Measurements from ENCODE around the gene ARVCF.
A peak's percentile ranks its signal among the peaks of the same experiment; 100 is the strongest.

The ARVCF gene

DNA sequence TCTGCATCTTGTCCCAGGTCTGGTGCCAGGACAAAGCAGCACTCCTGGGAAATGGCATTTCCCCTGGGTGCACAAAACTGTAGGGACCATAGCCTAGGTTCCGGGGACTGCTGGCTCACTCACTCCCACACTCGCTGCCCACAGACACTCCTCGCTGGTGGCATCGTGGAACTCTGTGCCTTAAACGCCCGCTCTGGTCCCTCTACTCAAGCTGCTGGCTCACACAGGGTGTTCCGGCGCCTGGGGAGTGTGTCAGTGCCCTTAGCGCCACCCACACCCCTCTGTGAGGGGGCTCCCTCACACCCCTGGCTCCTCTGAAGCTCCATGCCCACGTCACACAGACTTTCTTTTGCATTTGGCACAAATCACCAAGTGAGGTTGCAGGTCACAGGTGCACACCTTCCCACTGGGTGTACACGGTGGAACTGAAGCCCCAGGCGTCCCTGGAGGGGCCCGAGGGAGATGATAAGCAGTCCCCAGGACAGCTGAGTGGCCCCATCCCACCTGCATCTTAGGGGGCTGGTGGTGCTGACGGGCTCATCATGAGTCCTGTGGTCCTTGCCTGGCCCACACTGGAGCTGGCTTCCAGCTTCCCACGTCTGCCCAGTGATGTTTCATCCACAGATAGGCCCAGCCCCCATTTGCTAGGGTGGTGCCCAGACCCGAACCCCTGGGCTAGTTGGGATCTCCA, 40.2 kb upstream of the ARVCF start:
- Histone ChIP-seq H3K27ac (ENCODE audit: extremely low read depth, low read depth, low read length) (no peak overlapping the region), H3K4me3 (ENCODE audit: low read depth, low read length) (no peak overlapping the region), H3K36me3 (ENCODE audit: control insufficient read depth in 2 of 2, insufficient read depth in 1 of 2, low read length in 2 of 2) (peaks cover 0 to 64% of the 10 kb centered on the region in 2 experiments; a peak in 1 of 3 replicates), H3K9me3 (ENCODE audit: control insufficient read depth, insufficient read depth, low read depth, low read length) (no peaks in the 10 kb centered on the region), H3K4me1 (ENCODE audit: control insufficient read depth, insufficient read depth, low read length) (no peaks in the 10 kb centered on the region)
- CTCF ChIA-PET: interaction anchor here (0.5 kb wide), 1 partner anchor 19 kb away, joined by 3 read pairs; no protein-coding TSS in a partner anchor
- TF ChIP-seq ZFHX2 (tag by site-specific recombination; conservative IDR thresholded peaks at IDR 0.05): peak; percentile 12; the same call in 1 of the 2 replicates
- no peak for TF ChIP-seq ZNF580 (tag by site-specific recombination; IDR thresholded peaks at IDR 0.05)
- POLR2A ChIA-PET: interaction anchor here (0.6 kb wide), 1 partner anchor 12 kb away, joined by 10 read pairs; no protein-coding TSS in a partner anchor

DNA sequence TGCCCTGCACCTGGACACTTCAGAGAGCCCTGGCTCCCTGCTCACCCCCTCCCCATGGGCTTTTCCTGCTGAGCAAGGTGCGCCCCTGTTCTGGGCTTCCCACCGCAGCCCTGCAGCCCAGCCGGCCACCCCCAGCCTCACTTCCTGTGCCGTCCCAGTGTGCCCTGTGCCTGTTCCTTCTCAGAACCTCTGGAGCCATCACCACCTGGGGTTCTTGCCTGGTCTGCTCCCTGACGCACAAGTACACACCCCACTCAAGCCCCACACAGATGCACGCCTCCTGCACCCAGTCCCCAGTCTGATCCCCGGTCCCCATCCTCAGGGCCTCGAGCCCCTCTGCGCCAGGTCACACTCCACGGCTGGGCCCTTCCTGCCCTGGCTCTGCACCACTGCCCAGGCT, 39.5 kb upstream of the ARVCF start:
- H3K4me3 ChIP-seq (ENCODE audit: low read depth, low read length): no peak overlapping the region
- ChIA-PET CTCF (no interaction called here), POLR2A (interaction anchor here (0.6 kb wide), 1 partner anchor 11 kb away, joined by 10 read pairs; no protein-coding TSS in a partner anchor)
- peaks cover 0 to 57% of the 10 kb centered on the region in 2 experiments; a peak in 2 of 3 replicates for H3K36me3 ChIP-seq (ENCODE audit: control insufficient read depth in 2 of 2, insufficient read depth in 1 of 2, low read length in 2 of 2)
- no peaks in the 10 kb centered on the region for H3K4me1 ChIP-seq (ENCODE audit: control insufficient read depth, insufficient read depth, low read length)
- TF ChIP-seq ZNF629 (tag by site-specific recombination; IDR thresholded peaks at IDR 0.05) (no peak), ZNF148 (tag by site-specific recombination; IDR thresholded peaks at IDR 0.05; ENCODE audit: borderline replicate concordance) (no peak), BCL11B (tag by site-specific recombination; IDR thresholded peaks at IDR 0.05; ENCODE audit: low read depth) (no peak), RBAK (tag by site-specific recombination; IDR thresholded peaks at IDR 0.05) (no peak), ZNF426 (tag by site-specific recombination; IDR thresholded peaks at IDR 0.05) (no peak), ZNF777 (tag by site-specific recombination; IDR thresholded peaks at IDR 0.05; ENCODE audit: borderline replicate concordance) (no peak), ZNF23 (tag by site-specific recombination; IDR thresholded peaks at IDR 0.05; ENCODE audit: borderline replicate concordance) (no peak), ZBTB20 (tag by site-specific recombination; IDR thresholded peaks at IDR 0.05) (no peak), ZNF660 (tag by site-specific recombination; IDR thresholded peaks at IDR 0.05) (no peak), ZNF558 (tag by site-specific recombination; IDR thresholded peaks at IDR 0.05) (no peak), ZNF707 (tag by site-specific recombination; IDR thresholded peaks at IDR 0.05) (no peak), ZNF701 (tag by site-specific recombination; IDR thresholded peaks at IDR 0.05) (no peak)
- TF ChIP-seq, protein P1, sequence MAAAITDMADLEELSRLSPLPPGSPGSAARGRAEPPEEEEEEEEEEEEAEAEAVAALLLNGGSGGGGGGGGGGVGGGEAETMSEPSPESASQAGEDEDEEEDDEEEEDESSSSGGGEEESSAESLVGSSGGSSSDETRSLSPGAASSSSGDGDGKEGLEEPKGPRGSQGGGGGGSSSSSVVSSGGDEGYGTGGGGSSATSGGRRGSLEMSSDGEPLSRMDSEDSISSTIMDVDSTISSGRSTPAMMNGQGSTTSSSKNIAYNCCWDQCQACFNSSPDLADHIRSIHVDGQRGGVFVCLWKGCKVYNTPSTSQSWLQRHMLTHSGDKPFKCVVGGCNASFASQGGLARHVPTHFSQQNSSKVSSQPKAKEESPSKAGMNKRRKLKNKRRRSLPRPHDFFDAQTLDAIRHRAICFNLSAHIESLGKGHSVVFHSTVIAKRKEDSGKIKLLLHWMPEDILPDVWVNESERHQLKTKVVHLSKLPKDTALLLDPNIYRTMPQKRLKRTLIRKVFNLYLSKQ (tag by site-specific recombination; IDR thresholded peaks at IDR 0.05; ENCODE audit: borderline replicate concordance): no peak
- TF ChIP-seq, protein P2, sequence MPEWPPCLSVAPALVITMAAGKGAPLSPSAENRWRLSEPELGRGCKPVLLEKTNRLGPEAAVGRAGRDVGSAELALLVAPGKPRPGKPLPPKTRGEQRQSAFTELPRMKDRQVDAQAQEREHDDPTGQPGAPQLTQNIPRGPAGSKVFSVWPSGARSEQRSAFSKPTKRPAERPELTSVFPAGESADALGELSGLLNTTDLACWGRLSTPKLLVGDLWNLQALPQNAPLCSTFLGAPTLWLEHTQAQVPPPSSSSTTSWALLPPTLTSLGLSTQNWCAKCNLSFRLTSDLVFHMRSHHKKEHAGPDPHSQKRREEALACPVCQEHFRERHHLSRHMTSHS (tag by site-specific recombination; IDR thresholded peaks at IDR 0.05): no peak
- no peak overlapping the region for H3K27ac ChIP-seq (ENCODE audit: extremely low read depth, low read depth, low read length)
- H3K9me3 ChIP-seq (ENCODE audit: control insufficient read depth, insufficient read depth, low read depth, low read length): no peaks in the 10 kb centered on the region

- ChIA-PET POLR2A (no interaction called here), CTCF (no interaction called here)
- no peaks in the 10 kb centered on the region for H3K9me3 ChIP-seq (ENCODE audit: control insufficient read depth, insufficient read depth, low read depth, low read length)
- TF ChIP-seq ZNF555 (tag by site-specific recombination; conservative IDR thresholded peaks at IDR 0.05) (no peak), ZNF311 (tag by site-specific recombination; IDR thresholded peaks at IDR 0.05; ENCODE audit: borderline replicate concordance) (no peak), SETDB1 (IDR thresholded peaks at IDR 0.05; ENCODE audit: insufficient read length, low read length) (no peak), ZNF155 (tag by site-specific recombination; IDR thresholded peaks at IDR 0.05) (no peak), ZNF626 (tag by site-specific recombination; IDR thresholded peaks at IDR 0.05) (no peak), ZNF132 (tag by site-specific recombination; IDR thresholded peaks at IDR 0.05; ENCODE audit: borderline replicate concordance) (no peak)
- TF ChIP-seq, protein P3, sequence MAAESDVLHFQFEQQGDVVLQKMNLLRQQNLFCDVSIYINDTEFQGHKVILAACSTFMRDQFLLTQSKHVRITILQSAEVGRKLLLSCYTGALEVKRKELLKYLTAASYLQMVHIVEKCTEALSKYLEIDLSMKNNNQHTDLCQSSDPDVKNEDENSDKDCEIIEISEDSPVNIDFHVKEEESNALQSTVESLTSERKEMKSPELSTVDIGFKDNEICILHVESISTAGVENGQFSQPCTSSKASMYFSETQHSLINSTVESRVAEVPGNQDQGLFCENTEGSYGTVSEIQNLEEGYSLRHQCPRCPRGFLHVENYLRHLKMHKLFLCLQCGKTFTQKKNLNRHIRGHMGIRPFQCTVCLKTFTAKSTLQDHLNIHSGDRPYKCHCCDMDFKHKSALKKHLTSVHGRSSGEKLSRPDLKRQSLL (tag by site-specific recombination; IDR thresholded peaks at IDR 0.05): no peak
- no peak overlapping the region for H3K27ac ChIP-seq (ENCODE audit: extremely low read depth, low read depth, low read length)
- H3K4me1 ChIP-seq (ENCODE audit: control insufficient read depth, insufficient read depth, low read length): no peaks in the 10 kb centered on the region
- no peak overlapping the region for H3K4me3 ChIP-seq (ENCODE audit: low read depth, low read length)
- H3K36me3 ChIP-seq (ENCODE audit: control insufficient read depth in 2 of 2, insufficient read depth in 1 of 2, low read length in 2 of 2): peaks cover 0 to 55% of the 10 kb centered on the region in 2 experiments; a peak in 2 of 3 replicates
These were observed 39.0 kb upstream of the ARVCF start for GRCh38 chr22:20055654-20056053.
